Measurements from ENCODE around the gene UBE2I. TPM values are rescaled to one million over a fixed set of nuclear protein-coding genes. Genes with fewer than 3 reads are reported as not detected.
A peak's percentile ranks its signal among the peaks of the same experiment; 100 is the strongest.

The UBE2I gene
- total RNA-seq, 4 donors from 2014 or later = 25.9 to 133 (median 63.0) TPM

DNA sequence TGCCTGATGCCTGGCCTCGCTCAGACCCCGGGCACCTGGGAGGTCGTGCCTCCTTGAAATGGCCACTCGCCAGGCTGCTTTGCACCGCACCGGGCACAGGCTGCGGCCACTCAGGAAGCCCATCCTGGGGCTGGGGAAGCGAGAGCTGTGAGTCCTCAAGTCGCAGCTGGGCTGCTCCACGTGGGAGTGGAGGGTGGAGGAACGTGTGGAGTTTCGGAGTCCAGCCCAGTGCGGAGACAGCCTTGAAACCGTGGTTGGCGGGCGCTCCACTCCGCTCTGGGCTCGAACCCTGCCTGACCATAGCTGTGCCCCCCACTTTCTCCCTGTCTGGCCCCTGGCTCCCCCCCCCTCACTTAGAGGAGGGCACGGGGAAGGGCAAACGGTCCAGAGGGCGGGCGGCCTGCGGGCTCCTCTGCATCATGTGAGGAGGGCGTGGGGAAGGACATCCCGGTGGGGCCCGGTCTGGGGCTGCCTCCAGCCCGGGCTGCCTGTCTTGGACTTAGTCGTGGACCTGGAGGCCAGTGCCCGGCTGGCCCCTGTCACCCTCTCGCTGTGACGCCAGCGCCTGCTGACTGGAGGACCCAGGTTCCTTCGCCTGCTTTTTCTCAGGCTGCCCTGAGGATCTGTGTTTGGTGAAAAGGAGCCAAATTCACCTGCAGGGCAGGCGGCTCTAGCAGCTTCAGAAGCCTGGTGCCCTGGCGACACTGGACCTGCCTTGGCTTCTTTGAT, 2.5 kb downstream of the UBE2I start:
- Histone ChIP-seq H3K27ac (no peak overlapping the region), H3K4me1 (peaks cover 0 to 38% of the 10 kb centered on the region in 2 donors), H3K4me3 (peak overlapping the region; percentile 57 to 73), H3K36me3 (no peaks in the 10 kb centered on the region), H3K9me3 (no peaks in the 10 kb centered on the region), H3K27me3 (no peaks in the 10 kb centered on the region)
- no peak for DNase-seq
- intact Hi-C loops (cut with DNase I; ENCODE audit: low total_unique reads) = no loop called here
- TF ChIP-seq, protein P1, sequence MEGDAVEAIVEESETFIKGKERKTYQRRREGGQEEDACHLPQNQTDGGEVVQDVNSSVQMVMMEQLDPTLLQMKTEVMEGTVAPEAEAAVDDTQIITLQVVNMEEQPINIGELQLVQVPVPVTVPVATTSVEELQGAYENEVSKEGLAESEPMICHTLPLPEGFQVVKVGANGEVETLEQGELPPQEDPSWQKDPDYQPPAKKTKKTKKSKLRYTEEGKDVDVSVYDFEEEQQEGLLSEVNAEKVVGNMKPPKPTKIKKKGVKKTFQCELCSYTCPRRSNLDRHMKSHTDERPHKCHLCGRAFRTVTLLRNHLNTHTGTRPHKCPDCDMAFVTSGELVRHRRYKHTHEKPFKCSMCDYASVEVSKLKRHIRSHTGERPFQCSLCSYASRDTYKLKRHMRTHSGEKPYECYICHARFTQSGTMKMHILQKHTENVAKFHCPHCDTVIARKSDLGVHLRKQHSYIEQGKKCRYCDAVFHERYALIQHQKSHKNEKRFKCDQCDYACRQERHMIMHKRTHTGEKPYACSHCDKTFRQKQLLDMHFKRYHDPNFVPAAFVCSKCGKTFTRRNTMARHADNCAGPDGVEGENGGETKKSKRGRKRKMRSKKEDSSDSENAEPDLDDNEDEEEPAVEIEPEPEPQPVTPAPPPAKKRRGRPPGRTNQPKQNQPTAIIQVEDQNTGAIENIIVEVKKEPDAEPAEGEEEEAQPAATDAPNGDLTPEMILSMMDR (IDR thresholded peaks at IDR 0.05) = no peak
- no peak for TF ChIP-seq POLR2A (IDR thresholded peaks at IDR 0.05)

DNA sequence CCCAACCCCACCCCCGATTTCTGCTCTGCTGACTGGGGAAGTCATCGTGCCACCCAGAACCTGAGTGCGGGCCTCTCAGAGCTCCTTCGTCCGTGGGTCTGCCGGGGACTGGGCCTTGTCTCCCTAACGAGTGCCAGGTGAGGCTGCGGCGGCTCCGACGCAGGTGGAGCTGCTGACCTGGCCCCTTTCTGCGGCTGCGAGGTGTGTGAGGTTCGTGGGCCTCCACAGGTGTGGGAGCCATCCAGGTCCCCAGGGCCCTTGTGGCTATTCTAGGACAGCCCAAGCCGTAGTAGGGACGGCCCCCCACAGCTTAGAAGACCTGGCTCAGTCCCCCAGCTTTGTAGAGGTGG, 3.0 kb downstream of the UBE2I start:
- Histone ChIP-seq H3K4me1 (peaks cover 0 to 38% of the 10 kb centered on the region in 2 donors), H3K27ac (no peak overlapping the region), H3K9me3 (no peaks in the 10 kb centered on the region), H3K36me3 (no peaks in the 10 kb centered on the region), H3K4me3 (peak overlapping the region in 1 of 2 donors; percentile 57), H3K27me3 (no peaks in the 10 kb centered on the region)
- TF ChIP-seq, protein P1 (IDR thresholded peaks at IDR 0.05) = no peak
- no peak for TF ChIP-seq POLR2A (IDR thresholded peaks at IDR 0.05)
- intact Hi-C loops (cut with DNase I; ENCODE audit: low total_unique reads) = no loop called here
- no peak for DNase-seq

DNA sequence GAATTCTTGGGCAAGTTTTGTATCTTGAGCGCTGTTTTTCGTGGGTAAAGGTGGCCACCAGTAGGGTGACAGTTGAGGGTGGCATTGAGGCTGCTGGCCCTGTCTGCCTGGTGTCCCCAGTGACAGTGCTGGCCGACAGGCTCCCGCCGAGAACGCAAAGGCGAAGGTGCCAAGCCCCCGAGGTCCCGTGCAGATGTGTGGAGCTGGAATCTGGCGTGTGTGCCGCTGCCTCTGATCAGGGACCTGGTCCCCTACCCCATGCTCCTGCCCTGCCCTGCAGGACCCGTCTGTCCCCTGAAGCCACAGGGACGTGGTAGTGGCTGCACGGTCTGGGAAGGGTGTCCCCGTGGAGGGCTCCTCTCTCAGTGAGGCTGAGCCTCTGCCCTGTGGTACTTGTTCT, 3.5 kb downstream of the UBE2I start:
- peaks cover 0 to 38% of the 10 kb centered on the region in 2 donors for H3K4me1 ChIP-seq
- TF ChIP-seq, protein P1 (IDR thresholded peaks at IDR 0.05) = no peak
- no peak for TF ChIP-seq POLR2A (IDR thresholded peaks at IDR 0.05)
- intact Hi-C loops (cut with DNase I; ENCODE audit: low total_unique reads) = no loop called here

DNA sequence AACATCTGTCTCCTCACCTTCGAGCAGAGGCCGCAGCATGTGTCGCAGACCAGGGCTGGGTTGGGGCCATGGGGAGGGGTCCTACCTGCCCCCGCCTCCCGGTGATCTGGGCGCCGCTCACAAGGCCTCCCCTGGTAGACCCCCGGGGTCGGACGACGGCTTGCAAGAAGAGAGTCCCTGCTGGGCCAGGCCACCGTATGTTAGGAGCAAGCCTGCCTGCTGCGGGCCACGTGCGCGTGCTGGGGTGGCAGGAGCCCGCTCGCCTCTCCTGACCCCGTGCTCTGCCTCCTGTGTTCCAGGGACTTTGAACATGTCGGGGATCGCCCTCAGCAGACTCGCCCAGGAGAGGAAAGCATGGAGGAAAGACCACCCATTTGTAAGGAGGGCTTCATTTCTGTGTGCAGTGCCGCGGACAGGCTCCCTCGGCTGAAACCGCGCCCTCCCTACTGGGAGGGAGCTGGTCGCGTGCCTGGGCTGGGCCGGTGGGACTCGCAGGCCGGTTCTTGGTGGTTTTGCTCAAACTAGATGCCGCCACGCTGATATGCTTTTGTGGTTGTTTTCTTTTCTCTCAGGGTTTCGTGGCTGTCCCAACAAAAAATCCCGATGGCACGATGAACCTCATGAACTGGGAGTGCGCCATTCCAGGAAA, 4.4 kb downstream of the UBE2I start:
- Histone ChIP-seq H3K27ac (no peak overlapping the region), H3K4me3 (no peak overlapping the region), H3K9me3 (no peaks in the 10 kb centered on the region), H3K27me3 (no peaks in the 10 kb centered on the region), H3K36me3 (no peaks in the 10 kb centered on the region), H3K4me1 (peaks cover 0 to 38% of the 10 kb centered on the region in 2 donors)
- no peak for TF ChIP-seq POLR2A (IDR thresholded peaks at IDR 0.05)
- TF ChIP-seq, protein P1 (IDR thresholded peaks at IDR 0.05) = no peak
- DNase-seq = no peak
- intact Hi-C loops (cut with DNase I; ENCODE audit: low total_unique reads) = no loop called here

More for the DNA sequence above, 3.5 kb downstream of the UBE2I start:
- H3K4me3 ChIP-seq = no peak overlapping the region
- DNase-seq = no peak
- no peaks in the 10 kb centered on the region for H3K36me3 ChIP-seq
- no peaks in the 10 kb centered on the region for H3K27me3 ChIP-seq
- H3K9me3 ChIP-seq = no peaks in the 10 kb centered on the region
- no peak overlapping the region for H3K27ac ChIP-seq

DNA sequence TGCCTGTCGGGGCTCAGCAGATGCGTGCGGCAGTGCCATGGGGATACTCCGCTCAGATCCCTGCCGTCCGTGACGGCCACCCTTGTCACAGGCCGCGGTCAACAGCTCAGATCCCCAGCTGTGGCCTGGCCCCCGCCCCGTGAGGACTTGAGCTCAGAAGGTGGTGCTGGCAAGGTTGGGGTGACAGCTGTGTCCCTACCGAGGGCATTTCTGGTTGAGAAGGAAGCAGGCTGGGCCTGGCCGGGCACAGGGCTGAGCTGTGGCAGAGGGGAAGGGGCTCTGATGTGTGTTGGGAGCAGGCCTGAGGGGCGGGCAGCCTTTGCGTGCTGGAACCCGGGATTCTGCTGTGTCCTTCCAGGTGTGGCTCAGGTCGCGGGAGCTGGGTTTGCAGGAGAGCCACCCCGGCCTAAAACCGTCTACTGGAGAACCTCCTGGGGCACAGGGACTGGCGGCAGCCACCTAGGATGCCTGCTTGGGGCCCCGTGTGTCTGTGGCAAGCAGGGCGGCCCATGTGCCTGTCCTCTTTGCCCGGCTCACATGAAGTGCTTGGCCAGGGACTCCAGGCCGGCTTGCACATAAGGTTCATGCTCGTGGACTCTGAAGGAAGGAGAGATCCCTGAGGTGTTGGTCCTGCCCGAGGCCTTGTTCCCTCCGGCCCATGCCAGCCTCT, 5.1 kb downstream of the UBE2I start:
- TF ChIP-seq, protein P1 (IDR thresholded peaks at IDR 0.05) = no peak
- no peak for TF ChIP-seq POLR2A (IDR thresholded peaks at IDR 0.05)
- H3K4me3 ChIP-seq = no peak overlapping the region
- no peaks in the 10 kb centered on the region for H3K36me3 ChIP-seq
- H3K27ac ChIP-seq = no peak overlapping the region
- H3K9me3 ChIP-seq = no peaks in the 10 kb centered on the region
- intact Hi-C loops (cut with DNase I; ENCODE audit: low total_unique reads) = no loop called here
- H3K4me1 ChIP-seq = peaks cover 0 to 38% of the 10 kb centered on the region in 2 donors
- no peaks in the 10 kb centered on the region for H3K27me3 ChIP-seq
- DNase-seq = no peak
